Gastrocnemius medialis (tissue), 4 donors: Measurements from ENCODE around the gene CTBP2.

ENCODE experiments used
- POLR2A ChIP-seq, 2 donors: fragments of 450-650 bp; IDR thresholded peaks; one replicate each; pipeline ENCODE4 v1.6.1; 2017; ENCODE audit warnings: antibody characterized with exemption in 2 of 2, mild to moderate bottlenecking in 2 of 2, moderate library complexity in 2 of 2
- TF ChIP-seq, protein P1 (sequence below), 5 experiments: fragments of 450-650 bp in 3 of 5; fragments of 200-600 bp in 2 of 5; sonication (generic) in 2 of 5; IDR thresholded peaks in 4 of 5; conservative IDR thresholded peaks in 1 of 5; 1 replicate in 4 of 5; 2 replicates in 1 of 5; pipeline ENCODE4 v1.5.1; 2016 to 2019; ENCODE audit warnings: antibody characterized with exemption in 5 of 5, mild to moderate bottlenecking in 3 of 5, moderate library complexity in 3 of 5

DNA sequence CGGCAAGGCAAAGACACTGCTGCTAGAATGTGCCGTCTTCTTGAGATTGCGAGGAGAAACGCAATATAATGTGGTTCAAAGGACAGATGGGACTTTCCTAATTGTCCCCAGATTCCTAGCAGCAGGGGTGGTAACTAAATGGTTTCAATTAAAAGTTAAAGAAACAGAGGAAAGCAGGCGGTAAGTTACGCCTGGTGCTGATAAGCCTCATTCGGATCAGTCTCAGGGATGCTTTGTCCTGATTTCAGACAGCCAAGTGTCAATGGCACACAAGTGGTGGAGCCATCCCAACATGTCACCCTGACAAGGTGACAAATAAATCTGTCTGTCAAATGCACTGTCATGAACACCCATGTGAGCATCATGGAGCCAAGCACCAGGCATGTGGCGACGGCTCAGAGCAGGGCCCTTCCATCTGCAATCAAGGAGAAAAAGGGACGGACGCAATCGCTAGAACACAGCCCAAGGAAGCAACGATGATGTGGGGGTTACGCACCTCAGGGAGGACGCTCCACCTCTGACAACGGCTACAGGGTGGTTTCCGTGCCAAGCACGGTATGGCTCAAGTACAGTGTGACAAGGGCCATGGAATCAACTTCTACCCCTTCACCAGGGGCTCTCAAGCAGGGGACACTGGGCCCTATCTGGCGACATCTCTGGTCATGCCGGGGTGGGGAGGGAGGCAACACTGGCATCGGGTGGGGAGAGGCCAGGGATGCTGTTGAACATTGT, 66.2 kb downstream of the CTBP2 start:
- TF ChIP-seq, protein P1, sequence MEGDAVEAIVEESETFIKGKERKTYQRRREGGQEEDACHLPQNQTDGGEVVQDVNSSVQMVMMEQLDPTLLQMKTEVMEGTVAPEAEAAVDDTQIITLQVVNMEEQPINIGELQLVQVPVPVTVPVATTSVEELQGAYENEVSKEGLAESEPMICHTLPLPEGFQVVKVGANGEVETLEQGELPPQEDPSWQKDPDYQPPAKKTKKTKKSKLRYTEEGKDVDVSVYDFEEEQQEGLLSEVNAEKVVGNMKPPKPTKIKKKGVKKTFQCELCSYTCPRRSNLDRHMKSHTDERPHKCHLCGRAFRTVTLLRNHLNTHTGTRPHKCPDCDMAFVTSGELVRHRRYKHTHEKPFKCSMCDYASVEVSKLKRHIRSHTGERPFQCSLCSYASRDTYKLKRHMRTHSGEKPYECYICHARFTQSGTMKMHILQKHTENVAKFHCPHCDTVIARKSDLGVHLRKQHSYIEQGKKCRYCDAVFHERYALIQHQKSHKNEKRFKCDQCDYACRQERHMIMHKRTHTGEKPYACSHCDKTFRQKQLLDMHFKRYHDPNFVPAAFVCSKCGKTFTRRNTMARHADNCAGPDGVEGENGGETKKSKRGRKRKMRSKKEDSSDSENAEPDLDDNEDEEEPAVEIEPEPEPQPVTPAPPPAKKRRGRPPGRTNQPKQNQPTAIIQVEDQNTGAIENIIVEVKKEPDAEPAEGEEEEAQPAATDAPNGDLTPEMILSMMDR (IDR thresholded peaks at IDR 0.05 in 4 of 5, conservative IDR thresholded peaks at IDR 0.05 in 1 of 5), result no peak
- TF ChIP-seq POLR2A (IDR thresholded peaks at IDR 0.05), result no peak
